Measurements from ENCODE around the gene STAT5B. TPM values are rescaled to one million over a fixed set of nuclear protein-coding genes. Genes with fewer than 3 reads are reported as not detected.

STAT5B gene
- total RNA-seq, 1 experiment from 2014 or later, result 7.1 TPM

DNA sequence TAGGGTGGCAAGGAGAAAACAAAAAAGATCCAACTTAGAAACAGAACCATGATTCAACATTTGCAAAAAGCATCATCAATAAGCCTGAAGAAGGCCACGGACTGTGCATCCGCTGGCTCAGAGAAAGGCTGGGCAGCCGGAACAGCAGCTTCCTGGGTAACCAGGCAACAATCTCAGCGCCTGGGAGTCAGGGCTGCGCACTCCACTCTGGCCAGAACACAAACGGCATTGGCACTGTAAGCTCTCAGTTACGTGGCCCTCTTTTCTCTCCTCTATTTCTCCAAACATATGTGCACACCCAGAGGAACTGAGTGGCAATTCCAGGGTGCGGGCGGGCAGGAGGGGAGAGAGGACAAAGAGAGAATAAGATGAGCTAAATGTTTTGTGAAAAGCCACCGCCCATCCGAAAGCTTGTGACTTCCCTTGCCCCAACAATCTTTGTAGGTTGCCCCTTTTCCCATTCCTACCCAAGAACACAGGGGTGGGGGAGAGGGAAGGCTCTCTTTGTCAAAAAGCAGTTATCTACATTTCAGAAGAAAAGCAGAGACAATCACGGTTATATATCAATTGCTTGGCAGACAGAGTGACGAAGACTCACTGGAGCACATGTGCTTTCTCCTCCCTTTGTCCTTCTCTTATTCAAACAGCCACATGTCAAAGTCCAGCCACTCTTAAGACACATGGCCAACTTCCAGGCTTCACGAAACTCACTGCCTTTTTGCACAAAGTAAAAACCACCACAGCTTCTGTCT, 75.3 kb downstream of the STAT5B start:
- H3K79me2 ChIP-seq (ENCODE audit: insufficient read depth, low read length), result no peaks in the 10 kb centered on the region
- no peaks in the 10 kb centered on the region for H3K4me1 ChIP-seq (ENCODE audit: control insufficient read depth in 1 of 2, insufficient read depth in 2 of 2, low read length in 2 of 2)
- ChIA-PET POLR2A (no interaction called here), RAD21 (ENCODE audit: low non-redundant PET in 1 of 2, low total read pairs in 2 of 2, uncharacterized antibody in 2 of 2, unreplicated experiment in 2 of 2) (no interaction called here), CTCF (no interaction called here)
- H3K27ac ChIP-seq (ENCODE audit: low read depth, low read length), result no peak overlapping the region
- TF ChIP-seq, protein P1, sequence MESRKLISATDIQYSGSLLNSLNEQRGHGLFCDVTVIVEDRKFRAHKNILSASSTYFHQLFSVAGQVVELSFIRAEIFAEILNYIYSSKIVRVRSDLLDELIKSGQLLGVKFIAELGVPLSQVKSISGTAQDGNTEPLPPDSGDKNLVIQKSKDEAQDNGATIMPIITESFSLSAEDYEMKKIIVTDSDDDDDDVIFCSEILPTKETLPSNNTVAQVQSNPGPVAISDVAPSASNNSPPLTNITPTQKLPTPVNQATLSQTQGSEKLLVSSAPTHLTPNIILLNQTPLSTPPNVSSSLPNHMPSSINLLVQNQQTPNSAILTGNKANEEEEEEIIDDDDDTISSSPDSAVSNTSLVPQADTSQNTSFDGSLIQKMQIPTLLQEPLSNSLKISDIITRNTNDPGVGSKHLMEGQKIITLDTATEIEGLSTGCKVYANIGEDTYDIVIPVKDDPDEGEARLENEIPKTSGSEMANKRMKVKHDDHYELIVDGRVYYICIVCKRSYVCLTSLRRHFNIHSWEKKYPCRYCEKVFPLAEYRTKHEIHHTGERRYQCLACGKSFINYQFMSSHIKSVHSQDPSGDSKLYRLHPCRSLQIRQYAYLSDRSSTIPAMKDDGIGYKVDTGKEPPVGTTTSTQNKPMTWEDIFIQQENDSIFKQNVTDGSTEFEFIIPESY (IDR thresholded peaks at IDR 0.05; ENCODE audit: extremely low read depth, insufficient replicate concordance, low read length), result no peak
- TF ChIP-seq EGR1 (IDR thresholded peaks at IDR 0.05; ENCODE audit: low read depth), result no peak
- no peak for TF ChIP-seq ATF3 (IDR thresholded peaks at IDR 0.05)
- TF ChIP-seq SP1 (IDR thresholded peaks at IDR 0.05; ENCODE audit: low read depth), result no peak
- TF ChIP-seq ELF1 (IDR thresholded peaks at IDR 0.05; ENCODE audit: borderline replicate concordance, low read depth), result no peak
- TF ChIP-seq EZH2phosphoT487 (IDR thresholded peaks at IDR 0.05; ENCODE audit: borderline replicate concordance), result no peak
- TF ChIP-seq MAX (IDR thresholded peaks at IDR 0.05), result no peak
- TF ChIP-seq, protein P2, sequence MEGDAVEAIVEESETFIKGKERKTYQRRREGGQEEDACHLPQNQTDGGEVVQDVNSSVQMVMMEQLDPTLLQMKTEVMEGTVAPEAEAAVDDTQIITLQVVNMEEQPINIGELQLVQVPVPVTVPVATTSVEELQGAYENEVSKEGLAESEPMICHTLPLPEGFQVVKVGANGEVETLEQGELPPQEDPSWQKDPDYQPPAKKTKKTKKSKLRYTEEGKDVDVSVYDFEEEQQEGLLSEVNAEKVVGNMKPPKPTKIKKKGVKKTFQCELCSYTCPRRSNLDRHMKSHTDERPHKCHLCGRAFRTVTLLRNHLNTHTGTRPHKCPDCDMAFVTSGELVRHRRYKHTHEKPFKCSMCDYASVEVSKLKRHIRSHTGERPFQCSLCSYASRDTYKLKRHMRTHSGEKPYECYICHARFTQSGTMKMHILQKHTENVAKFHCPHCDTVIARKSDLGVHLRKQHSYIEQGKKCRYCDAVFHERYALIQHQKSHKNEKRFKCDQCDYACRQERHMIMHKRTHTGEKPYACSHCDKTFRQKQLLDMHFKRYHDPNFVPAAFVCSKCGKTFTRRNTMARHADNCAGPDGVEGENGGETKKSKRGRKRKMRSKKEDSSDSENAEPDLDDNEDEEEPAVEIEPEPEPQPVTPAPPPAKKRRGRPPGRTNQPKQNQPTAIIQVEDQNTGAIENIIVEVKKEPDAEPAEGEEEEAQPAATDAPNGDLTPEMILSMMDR (IDR thresholded peaks at IDR 0.05 in 2 of 3, conservative IDR thresholded peaks at IDR 0.05 in 1 of 3; ENCODE audit: borderline replicate concordance in 1 of 3, insufficient read depth in 1 of 3, low read depth in 2 of 3, low read length in 2 of 3), result no peak
- TF ChIP-seq SIN3A (IDR thresholded peaks at IDR 0.05; ENCODE audit: low read depth), result no peak
- TF ChIP-seq CEBPB (IDR thresholded peaks at IDR 0.05; ENCODE audit: low read depth), result no peak
- no peak overlapping the region for H3K4me3 ChIP-seq (replicated peaks in 1 of 2; ENCODE audit: low read depth in 1 of 2, low read length in 2 of 2)
- no peaks in the 10 kb centered on the region for H4K20me1 ChIP-seq (ENCODE audit: insufficient read depth)
- no peaks in the 10 kb centered on the region for H3K36me3 ChIP-seq (ENCODE audit: control insufficient read depth in 1 of 2, insufficient read depth in 2 of 2, low read length in 2 of 2)
- H3K4me2 ChIP-seq (ENCODE audit: low read length), result no peak overlapping the region
- H3K9me2 ChIP-seq (ENCODE audit: insufficient read depth), result no peaks in the 10 kb centered on the region
- H3K9ac ChIP-seq (ENCODE audit: low read length), result no peak overlapping the region
- no peaks in the 10 kb centered on the region for H3K27me3 ChIP-seq (ENCODE audit: insufficient read depth, low read length)
- ATAC-seq (no peak), DNase-seq (ENCODE audit: low read depth, low spot score) (no peak)
- no peaks in the 10 kb centered on the region for H3K9me3 ChIP-seq (ENCODE audit: control insufficient read depth in 1 of 2, insufficient read depth in 1 of 2, low read depth in 1 of 2, low read length in 2 of 2)
- intact Hi-C loops (cut with micrococcal nuclease), result no loop called here
- BruUV-seq (replicated peaks), result TSS peak; percentile 36
- no peak overlapping the region for H2AFZ ChIP-seq (ENCODE audit: low read depth, low read length, poor library complexity, severe bottlenecking)

Data from HCT116 (cell line).